GM21390 (cell line): Measurements from ENCODE around the gene SLX9.

Experiments
- ATAC-seq: cut with Tn5 transposase; IDR thresholded peaks from one replicate; pipeline ENCODE4 v1.9.1; 2021; ENCODE audit not compliant: unreplicated experiment

Gene SLX9, protein sequence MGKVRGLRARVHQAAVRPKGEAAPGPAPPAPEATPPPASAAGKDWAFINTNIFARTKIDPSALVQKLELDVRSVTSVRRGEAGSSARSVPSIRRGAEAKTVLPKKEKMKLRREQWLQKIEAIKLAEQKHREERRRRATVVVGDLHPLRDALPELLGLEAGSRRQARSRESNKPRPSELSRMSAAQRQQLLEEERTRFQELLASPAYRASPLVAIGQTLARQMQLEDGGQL

DNA sequence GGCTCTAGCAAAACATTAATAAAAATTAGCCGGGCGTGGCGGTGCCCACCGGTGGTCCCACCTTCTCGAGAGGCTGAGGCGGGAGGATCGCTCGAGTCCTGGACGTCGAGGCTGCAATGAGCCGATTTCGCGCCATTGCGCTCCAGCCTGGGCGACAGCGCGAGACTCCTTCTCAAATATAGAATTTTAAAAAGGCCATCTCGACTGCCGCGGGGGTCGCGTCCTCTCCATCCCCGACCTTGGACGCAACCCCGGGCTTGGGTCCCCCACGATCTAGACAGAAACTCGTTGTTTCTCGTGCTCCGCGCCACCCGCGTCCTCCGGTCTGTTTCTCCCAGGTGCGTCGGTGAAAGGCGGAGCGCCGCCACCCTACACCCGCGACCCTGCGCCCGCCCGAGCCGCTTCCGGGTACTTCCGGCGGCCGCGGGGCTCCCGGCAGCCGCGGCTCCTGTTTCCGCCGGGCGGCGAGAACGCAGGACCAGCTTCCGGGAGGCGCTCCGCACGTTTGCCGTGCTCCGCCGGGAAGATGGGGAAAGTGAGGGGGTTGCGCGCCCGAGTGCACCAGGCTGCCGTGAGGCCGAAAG lies at the start of gene SLX9:
TSS of gene SLX9 (plus strand) at position 498 of the 584 bp plus-strand sequence. CDS start at position 527, 29 bp downstream.
- ATAC-seq, result peak; percentile 93

DNA sequence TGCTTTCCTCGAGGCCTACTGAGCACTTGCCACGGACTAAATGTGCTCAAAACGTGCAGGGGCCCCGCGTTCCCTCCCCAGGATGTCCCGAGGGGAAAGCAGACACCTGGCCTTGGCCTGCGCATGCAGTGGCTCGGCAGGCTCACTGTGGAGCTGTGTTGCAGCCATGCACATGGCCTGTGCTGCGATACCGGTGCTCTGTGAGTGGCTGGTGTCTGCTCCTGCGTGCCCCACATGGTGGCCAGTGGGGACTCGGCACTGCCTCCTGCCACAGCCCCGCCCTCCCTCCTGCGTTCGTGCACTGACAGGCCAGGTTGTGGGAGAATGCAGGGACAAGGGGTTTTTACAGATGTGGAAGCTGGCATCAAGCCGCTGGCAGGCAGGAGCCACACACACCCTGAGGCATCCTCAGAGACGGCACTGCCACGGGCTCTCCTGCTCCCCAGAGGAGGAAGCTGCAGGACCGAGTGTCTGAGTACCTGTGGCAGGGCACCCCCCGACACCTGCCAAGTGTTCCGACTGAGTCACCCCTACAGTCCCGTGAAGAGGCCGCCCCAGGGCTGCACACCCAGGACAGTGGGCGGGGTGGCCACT lies 49.4 kb upstream of the SLX9 start:
- no peak for ATAC-seq

DNA sequence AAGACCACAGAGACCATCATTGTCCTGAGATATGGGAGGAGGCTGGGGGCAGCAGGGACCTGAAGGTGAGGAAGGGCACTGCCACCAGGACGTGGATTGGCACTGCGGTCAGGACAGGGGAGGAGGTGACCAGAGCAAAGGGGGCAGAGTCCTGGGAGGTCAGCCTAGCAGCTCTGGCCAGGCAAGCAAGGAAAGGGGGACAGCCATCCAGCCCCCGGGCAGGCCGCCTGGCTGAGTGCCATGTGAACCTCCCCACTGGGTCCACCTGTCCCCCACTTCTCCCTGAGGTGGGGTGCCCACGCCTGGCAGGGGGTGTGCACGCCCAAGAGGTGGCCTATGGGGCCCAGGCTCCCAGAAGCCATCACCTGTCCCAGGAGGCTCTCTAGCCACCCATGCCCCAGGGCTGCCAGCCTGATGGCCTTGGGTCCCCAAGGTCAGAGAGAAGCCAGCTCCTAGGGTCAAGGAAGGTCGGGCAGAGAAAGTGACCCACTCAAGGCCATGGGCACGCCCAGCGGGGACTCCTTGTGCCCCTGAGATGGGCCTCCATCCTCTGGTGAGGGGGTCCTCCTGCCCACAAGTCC lies 48.8 kb upstream of the SLX9 start:
- no peak for ATAC-seq

DNA sequence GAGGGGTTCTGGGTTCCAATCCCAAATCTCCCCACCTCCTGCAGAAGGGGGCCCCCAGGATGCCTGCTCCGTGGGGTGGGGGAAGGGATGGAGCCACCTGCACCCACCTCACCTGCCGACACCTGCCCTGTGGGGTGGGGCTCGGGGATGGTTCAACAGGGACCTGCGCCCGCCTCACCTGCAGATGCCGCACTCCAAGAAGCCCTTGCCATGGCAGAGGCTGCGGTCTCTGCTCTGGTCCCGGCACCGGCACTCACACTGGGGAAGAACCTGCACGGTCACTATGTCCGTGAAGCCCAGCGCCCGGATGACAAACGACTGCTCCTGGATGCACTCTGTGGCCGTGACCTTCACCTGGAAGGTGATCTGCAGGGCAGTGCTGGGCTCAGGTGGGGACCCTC lies 48.2 kb upstream of the SLX9 start:
- no peak for ATAC-seq

DNA sequence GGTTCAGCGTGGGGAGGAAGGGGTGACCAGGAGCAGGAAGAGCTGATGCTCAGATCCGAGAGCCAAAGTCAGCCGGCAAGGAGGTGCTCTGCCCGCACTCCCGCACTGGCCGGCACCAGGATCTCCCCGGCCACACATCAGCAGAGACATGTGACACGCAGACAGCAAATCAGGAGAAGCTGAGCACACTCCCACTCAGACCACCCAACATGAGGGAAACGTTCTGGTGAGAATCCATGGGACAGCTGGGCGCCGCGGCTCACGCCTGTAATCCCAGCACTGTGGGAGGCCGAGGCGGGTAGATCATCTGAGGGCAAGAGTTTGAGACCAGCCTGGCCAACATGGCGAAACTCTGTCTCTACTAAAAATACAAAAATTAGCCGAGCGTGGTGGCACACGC lies 47.7 kb upstream of the SLX9 start:
- ATAC-seq, result no peak

DNA sequence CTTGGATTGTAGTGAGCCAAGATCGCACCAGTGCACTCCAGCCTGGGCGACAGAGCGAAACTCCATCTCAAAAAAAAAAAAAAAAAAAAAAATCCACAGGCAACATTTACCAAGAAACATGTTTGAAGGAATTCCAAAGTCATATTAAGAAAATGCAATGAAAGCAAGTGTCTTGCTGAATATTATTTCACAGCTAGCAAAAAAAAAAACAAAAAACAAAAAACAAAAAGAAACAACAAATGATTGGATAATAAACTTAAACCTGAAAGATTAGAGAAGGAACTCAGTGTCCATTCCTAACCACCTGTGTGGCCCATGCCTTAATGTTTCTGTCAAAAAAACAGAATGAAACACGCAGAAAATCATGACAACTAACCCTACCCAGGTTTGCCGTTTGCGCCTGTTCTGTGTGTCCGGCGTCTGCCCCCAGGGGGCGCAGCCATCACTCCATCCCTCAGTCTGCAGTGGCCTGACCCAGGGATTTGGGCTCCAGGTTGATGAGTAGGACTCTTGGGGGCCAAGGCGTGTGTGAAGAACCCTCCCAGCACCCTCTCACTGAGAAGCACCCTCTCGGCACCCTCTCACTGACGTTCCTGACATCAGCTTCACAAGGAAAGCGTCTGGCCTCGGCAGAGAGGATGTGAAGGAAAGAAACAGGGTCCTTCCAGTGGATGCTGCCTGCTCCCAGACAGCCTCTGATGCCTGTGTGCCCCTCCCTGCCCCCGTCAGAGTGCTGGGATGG lies 47.1 kb upstream of the SLX9 start:
- no peak for ATAC-seq

DNA sequence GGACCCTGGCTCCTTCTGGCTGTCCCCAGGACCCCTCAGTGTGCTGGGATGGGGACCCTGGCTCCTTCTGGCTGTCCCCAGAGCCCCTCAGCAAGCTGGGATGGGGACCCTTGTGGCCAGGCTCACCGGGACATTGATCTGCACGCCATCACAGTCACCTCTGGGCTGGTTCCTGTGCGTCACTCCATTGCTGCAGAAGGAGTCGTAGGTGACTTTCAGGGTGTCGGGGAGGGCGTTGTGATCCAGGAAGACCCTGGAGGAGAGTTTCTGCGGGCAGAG lies 46.6 kb upstream of the SLX9 start:
- no peak for ATAC-seq

DNA sequence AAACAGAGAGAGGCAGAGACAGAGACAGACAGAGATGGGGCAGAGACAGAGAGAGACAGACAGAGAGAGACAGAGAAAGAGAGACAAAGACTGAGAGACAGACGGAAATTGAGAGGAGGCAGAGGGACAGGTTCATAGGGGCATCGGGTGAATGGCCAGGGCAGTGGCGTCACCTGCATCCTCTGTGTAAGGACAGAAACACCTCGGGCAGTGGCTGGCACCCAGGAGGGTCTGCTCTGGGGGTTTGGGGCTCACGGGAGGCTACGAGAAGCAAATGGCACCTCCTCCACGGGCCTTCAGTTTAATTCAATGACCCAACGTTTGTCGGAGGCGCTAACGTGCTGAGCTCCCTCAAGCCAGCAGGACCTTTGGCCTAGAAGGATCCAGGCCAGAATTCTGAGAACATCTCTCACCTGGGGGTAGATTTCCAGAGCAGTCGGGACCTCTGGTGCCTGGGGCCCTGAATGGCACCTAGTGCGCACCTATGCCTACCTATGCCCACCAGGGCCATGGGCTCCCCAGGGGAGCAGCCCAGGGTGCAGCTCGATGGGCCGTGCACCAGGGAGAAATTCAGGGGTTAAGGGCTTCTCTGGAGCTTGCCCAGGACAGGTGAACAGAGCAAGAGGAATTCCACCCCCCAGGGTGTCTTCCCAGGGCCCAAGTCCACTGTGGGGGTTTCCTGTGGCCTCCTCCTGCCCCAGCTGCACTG lies 45.7 kb upstream of the SLX9 start:
- no peak for ATAC-seq

DNA sequence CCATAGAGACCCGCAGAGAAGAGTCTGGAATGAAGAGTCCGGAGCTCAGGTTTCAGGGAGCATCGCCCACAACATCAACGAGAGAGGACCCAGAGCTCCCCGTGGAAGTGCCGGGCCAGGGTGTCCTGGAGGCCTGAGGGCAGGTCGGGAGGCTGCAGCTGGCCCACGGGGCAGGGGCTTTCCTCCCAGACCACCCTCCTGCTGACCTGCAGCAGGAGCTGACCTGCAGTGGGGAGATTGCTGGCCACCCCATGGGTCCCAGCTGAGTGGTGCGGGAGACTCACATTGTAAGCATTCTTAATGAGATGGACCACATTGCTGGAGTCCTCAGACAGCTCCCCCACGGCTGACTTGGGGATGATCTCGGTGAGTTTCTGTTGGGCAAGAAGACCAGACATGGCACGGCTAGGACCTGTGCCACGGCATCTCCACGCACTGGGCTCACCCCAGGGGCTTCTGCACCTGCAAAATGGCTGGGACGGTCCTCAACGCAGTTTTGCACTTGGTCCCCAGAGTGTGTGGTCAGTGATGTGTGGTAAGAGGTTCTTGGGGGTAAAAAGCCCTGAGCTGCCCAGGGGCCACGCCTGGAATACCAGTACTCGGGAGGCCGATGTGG lies 45.0 kb upstream of the SLX9 start:
- ATAC-seq, result no peak

DNA sequence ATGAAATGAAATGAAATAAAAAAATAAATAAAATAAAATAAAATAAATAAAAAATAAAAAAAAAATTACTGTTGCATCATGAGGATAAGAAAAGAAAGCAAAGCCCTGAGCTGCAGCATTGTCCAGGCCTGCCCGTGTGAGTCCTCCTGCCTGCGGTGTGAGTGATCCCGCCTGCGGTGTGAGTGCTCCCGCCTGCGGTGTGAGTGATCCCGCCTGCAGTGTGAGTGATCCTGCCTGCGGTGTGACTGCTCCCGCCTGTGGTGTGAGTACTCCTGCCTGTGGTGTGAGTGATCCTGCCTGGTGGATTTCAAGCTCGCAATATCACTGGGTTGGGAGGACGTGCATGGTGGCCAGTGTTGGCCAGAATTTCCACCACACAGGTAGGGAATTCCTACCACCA lies 44.0 kb upstream of the SLX9 start:
- no peak for ATAC-seq

DNA sequence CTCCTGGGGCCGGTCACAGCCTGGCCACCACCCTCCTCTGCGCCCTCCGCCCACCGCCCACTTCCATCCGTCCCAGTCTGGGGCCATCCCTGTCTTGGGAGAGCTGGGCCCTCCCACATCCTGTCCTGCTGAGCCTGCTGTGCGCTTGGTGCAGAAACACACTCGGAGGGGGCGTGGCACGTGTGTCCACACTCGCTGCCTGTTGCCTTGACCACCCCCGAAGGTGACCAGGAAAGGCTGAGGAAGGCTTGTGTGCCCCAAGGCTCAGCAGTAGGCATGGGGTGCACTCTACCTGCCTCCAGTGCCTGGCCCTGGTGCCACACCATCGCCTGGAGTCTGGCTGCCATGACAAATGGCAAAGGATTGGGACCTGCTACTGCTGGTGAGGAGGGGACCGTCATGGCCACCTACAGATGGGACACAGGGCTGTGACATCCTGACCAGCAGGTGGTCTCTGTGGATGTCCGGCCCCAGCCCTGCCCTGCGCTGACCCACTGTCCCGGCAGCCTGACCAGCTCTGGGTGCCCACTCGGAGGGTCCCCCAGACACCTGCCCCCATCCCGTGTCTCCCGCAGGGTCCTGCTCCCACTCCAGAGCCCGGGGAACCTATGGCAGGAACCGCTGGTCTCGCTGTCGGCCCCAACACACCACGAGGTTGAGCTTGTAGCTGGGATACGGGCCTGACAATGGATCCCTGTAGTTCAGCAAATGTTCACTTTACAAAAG lies 43.1 kb upstream of the SLX9 start:
- no peak for ATAC-seq

DNA sequence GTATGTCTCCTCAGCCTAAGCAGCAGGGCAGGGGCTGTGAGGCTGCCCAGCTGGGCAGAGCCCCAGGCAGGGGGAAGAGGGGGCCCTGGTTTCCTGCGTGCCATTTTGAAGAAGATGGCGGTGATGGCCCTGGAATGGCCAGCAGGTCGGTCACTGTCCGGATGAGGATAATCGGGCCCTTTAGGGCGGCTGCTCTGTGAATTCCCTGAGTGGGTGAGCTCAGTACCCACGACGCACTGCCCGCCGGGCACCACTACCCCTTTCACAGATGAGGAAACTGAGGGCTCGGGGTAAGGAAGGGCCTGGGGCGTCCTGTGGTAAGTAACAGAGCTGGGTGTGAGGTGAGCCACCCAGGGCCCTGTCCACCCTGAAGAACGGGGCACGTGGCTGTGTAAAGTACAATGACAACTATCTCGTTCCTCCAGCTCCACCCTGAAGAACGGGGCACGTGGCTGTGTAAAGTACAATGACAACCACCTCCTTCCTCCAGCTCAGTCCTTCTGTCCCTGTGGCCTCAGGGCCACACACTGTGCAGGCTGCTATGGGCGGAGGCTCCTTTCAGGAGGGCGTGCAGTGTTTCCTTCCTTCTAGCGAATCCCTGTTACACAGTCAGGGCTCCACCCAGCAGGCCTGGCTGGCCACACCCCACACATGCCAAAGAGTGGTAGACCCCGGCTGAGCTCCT lies 42.4 kb upstream of the SLX9 start:
- ATAC-seq, result no peak

DNA sequence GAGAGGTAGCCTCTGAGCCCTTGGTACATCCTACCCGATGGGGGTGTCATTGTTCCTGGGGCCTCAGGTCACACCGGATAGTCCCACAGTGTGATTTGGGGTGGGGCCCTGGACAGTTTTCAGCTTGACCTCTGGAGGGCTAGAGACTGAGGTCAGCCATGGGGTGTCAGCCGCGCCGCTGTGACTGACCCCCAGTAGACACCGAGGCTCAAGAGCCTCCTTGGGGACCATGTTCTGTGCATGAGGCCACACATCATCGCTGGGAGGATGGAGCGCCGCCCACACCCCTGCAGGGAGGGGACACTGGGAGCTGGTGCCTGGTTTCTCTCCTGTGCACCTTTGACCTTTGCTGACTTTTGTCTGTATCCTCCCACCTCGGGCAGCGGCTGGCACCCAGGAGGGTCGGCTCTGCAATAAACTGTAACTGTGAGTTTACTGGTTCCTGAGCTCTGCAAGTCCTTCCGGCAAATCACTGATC lies 41.8 kb upstream of the SLX9 start:
- ATAC-seq, result no peak

DNA sequence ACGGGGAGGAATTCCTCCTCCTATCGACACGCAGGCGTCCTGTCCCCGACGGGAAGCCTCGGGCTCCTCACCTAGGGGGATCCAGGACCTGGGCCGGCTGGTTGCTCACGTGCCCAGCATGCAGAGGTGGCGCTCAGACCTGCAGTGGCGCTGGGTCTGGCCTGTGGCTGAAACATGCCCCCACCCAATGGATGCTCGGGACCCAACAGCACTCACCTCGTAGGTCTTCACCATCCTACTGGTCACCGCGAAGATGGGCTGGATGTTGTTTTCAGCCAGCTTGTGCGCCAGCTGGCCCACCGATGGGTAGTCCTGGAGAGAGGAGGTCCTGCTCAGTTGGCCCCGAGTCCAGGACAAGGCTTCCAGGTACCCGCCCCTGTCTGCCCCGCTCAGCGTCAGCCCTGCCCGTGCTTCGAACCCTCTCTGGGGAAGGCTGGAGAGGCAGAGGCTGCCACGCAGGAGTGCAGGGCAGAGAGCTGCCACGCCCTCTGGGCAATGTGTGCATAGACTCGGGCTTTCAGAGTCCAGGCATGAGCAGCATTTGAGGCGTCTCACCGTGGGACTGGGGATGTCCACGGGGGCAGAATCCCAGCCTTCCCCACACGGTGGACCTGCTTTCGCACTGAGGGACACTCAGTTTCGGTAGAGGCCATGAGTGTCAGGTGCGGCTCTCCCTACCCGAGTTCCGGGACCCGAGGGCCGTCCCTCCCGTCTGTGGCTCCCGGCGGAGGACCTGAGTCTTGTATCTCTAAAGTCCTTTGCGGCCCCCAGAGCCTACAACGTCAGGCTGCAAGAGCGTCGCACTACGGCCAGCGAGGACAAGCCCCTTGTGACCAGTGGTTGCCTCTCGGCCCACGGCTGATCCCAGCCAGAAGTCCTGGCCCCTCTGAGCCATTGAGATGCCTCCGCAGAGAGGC lies 40.7 kb upstream of the SLX9 start:
- ATAC-seq, result no peak

DNA sequence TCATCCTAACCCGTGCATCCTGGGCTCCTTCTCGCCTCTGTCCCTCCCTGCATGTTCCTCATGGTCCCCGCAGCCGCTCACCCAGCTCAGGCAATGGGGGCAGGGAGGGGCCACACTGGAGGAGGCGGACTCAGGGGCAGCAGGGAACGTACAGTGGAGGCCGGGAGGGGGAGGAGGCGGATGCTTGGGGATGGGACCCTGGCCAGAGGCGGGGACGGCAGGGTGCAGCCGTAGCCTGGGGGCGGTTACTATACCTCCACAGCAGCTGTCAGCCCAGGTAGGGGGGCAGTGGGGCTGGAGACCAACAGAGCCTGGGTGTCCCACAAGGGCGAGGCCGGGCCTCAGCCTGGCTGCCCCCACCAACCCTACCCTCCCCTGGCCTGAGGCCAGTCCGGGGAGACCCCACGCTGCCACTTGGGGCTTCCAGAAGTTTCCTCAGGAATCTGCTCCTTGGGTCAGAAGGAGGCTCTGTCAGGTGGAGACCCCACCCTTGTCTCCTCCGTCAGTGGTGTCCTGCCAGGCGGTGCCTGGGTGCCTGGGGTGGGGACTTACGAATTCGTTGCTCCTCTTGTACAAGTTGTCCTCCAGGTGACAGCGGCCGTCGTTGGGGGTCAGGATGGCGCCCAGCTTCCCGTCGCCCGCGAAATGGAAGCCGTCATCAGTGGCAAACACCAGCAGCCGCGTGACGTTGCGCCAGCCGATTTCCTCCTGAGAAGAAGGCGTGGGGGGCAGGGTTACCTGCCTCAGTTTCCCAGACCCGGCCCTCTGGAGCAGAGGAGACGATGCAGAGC lies 39.9 kb upstream of the SLX9 start:
- no peak for ATAC-seq

DNA sequence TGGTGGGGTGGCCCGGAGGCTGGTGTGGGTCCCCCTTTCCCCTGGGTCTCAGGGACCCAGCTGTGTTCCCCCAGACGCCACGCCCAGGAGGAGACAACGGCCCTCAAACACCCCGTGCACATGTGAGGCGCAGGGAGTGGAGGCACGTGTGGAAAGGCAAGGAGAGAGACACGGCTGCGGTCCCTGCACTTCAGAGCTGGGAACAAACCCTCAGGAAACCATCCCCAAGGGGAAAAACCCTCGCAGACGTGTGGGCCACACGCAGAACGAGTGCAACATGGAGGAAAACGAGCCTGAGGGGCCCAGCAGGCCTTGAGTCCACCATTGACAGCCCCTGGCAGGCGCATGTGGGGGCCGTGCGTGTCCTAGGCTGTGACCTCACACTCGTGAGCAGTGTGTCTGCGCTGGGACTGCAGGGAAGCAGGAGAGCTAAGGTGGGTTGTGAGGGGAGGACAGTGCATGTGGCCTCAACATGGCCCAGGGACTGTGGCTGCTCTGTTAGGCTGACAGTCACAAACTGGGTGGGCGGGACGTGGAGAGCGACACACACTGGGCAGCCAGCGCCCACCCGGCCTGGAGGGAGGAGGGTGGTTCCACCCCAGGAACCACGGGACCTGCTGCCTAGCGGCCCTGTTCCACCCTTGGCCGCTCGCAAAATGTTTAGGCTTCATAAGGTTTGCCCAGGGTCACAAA lies 39.1 kb upstream of the SLX9 start:
- ATAC-seq, result no peak
